B cell (primary cell): ENCODE data around the gene C20orf204.

ENCODE experiments used
- CTCF ChIP-seq: fragments of 200-600 bp; IDR thresholded peaks from one replicate; pipeline ENCODE4 v1.8.0; 2022; ENCODE audit warnings: antibody characterized with exemption, mild to moderate bottlenecking
- EZH2 ChIP-seq: IDR thresholded peaks from 2 replicates; pipeline ENCODE4 v1.6.1; 2012; ENCODE audit warnings: borderline replicate concordance, low read depth, mild to moderate bottlenecking, moderate library complexity, low read length; ENCODE audit not compliant: insufficient read depth, poor library complexity, severe bottlenecking

- TF ChIP-seq CTCF (no peak), EZH2 (no peak)
These were observed 44.2 kb downstream of the C20orf204 start, which contains the start of gene OPRL1 for GRCh38 chr20:64080013-64080812.
